ENCODE data around the gene ASB6.

Gene ASB6

GRCh38 chr9:129624168-129624759 is 17.7 kb downstream of the ASB6 start:
- Histone ChIP-seq H3K27me3 (replicated peaks in 2 of 5; ENCODE audit: control insufficient read depth in 4 of 5, insufficient read depth in 5 of 5, low read length in 4 of 5) (peaks cover 0 to 4% (median 3%) of the 10 kb centered on the region in 5 experiments), H3K4me1 (ENCODE audit: control extremely low read depth in 1 of 4, control insufficient read depth in 4 of 4, insufficient read depth in 4 of 4, low read length in 3 of 4) (peaks cover 19 to 61% (median 50%) of the 10 kb centered on the region in 4 experiments), H3K4me3 (ENCODE audit: control insufficient read depth in 1 of 7, extremely low read depth in 1 of 7, insufficient read depth in 4 of 7, low read depth in 2 of 7, low read length in 6 of 7) (peak overlapping the region in 2 of 7 experiments; percentile 84 to 86), H3K36me3 (ENCODE audit: control insufficient read depth in 4 of 4, insufficient read depth in 4 of 4, low read length in 3 of 4) (peaks cover 0 to 17% (median 3%) of the 10 kb centered on the region in 4 experiments), H3K27ac (ENCODE audit: insufficient read depth in 1 of 2, low read depth in 1 of 2, low read length in 2 of 2, poor library complexity in 1 of 2, severe bottlenecking in 2 of 2) (no peak overlapping the region), H3K9me3 (ENCODE audit: control extremely low read depth in 1 of 5, control insufficient read depth in 4 of 5, insufficient read depth in 2 of 5, low read depth in 1 of 5, low read length in 4 of 5) (no peaks in the 10 kb centered on the region)
- POLR2A ChIA-PET: interaction anchor here (0.9 to 1.4 kb wide), 4 partner anchors 13 to 493 kb away, joined by 3 to 10 read pairs (median 6); no protein-coding TSS in a partner anchor
- CTCF ChIA-PET: interaction anchor here (0.8 to 7.1 kb wide), 21 partner anchors 11 to 512 kb away, joined by 3 to 76 read pairs (median 5); partner anchors contain the start of gene ASB6
- DNase-seq: peak; percentile 63 to 68 (median 65)
- WGBS (ENCODE audit: insufficient coverage): 37% methylated on average over 8 of the region's 12 CpGs

- CTCF ChIA-PET: interaction anchor here (0.7 to 7.1 kb wide), 12 partner anchors 11 to 512 kb away, joined by 3 to 76 read pairs (median 9); no protein-coding TSS in a partner anchor
- peaks cover 0 to 4% (median 3%) of the 10 kb centered on the region in 5 experiments for H3K27me3 ChIP-seq (replicated peaks in 2 of 5; ENCODE audit: control insufficient read depth in 4 of 5, insufficient read depth in 5 of 5, low read length in 4 of 5)
- DNase-seq: no peak
- H3K4me1 ChIP-seq (ENCODE audit: control extremely low read depth in 1 of 4, control insufficient read depth in 4 of 4, insufficient read depth in 4 of 4, low read length in 3 of 4): peaks cover 19 to 58% (median 50%) of the 10 kb centered on the region in 4 experiments
- no peak overlapping the region for H3K27ac ChIP-seq (ENCODE audit: insufficient read depth in 1 of 2, low read depth in 1 of 2, low read length in 2 of 2, poor library complexity in 1 of 2, severe bottlenecking in 2 of 2)
- POLR2A ChIA-PET: no interaction called here
- H3K36me3 ChIP-seq (ENCODE audit: control insufficient read depth in 4 of 4, insufficient read depth in 4 of 4, low read length in 3 of 4): peaks cover 0 to 8% (median under 1%) of the 10 kb centered on the region in 4 experiments
- no peak overlapping the region for H3K4me3 ChIP-seq (ENCODE audit: control insufficient read depth in 1 of 7, extremely low read depth in 1 of 7, insufficient read depth in 4 of 7, low read depth in 2 of 7, low read length in 6 of 7)
- WGBS (ENCODE audit: insufficient coverage): 96% methylated on average over 6 of the region's 6 CpGs
- no peaks in the 10 kb centered on the region for H3K9me3 ChIP-seq (ENCODE audit: control extremely low read depth in 1 of 5, control insufficient read depth in 4 of 5, insufficient read depth in 2 of 5, low read depth in 1 of 5, low read length in 4 of 5)
Observed at GRCh38 chr9:129623331-129623730, 18.6 kb downstream of the ASB6 start.

DNA sequence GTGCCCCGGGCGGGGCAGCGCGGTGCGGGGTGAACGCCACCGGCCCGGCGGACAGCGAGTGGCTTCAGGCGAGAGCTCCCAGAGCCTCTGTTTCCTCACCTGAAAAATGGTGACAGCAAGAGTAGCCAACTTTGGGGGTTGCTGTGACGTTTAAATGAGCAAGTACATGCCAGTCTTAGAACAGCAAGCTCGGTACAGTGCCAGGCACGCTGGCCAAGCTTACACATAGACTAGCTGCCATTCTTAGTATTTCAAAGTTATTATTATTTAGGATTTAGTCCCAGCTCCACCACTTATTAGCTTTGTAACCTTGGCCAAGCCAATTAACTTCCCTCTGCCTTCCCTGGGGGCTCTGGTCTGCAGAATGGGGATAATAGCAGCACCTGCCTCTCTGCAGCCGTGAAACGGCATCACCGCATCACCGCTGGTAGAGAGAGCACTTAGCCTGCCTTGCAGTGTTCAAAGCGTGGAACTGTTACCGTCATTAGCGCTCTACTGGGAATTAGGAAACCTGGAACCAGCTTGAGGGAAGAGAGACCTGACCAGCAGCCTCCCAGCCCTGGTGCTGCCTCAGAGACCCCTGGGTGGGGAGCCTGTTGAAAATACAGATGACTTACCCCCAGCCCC is 21.2 kb downstream of the ASB6 start, which contains the start of gene C9orf50:
C9orf50 (minus strand) TSS at position 433 of the 627 bp plus-strand sequence. CDS start 527 bp downstream, outside the sequence.
- Histone ChIP-seq H3K27ac (ENCODE audit: insufficient read depth in 1 of 2, low read depth in 1 of 2, low read length in 2 of 2, poor library complexity in 1 of 2, severe bottlenecking in 2 of 2) (no peak within 1 kb of the TSS), H3K27me3 (replicated peaks in 2 of 5; ENCODE audit: control insufficient read depth in 4 of 5, insufficient read depth in 5 of 5, low read length in 4 of 5) (peaks cover 0 to 4% (median 3%) of the 10 kb centered on the region in 5 experiments), H3K4me1 (ENCODE audit: control extremely low read depth in 1 of 4, control insufficient read depth in 4 of 4, insufficient read depth in 4 of 4, low read length in 3 of 4) (peaks cover 10 to 36% (median 33%) of the 10 kb centered on the region in 4 experiments), H3K36me3 (ENCODE audit: control insufficient read depth in 4 of 4, insufficient read depth in 4 of 4, low read length in 3 of 4) (no peaks in the 10 kb centered on the region), H3K9me3 (ENCODE audit: control extremely low read depth in 1 of 5, control insufficient read depth in 4 of 5, insufficient read depth in 2 of 5, low read depth in 1 of 5, low read length in 4 of 5) (no peaks in the 10 kb centered on the region), H3K4me3 (ENCODE audit: control insufficient read depth in 1 of 7, extremely low read depth in 1 of 7, insufficient read depth in 4 of 7, low read depth in 2 of 7, low read length in 6 of 7) (peak within 1 kb of the TSS; percentile 34 to 75 (median 63))
- ChIA-PET POLR2A (no interaction called here), CTCF (interaction anchor here (1.0 to 7.1 kb wide), 8 partner anchors 8 to 494 kb away, joined by 3 to 76 read pairs (median 7); no protein-coding TSS in a partner anchor)
- peak in 1 of 3 donors; percentile 21 for DNase-seq
- 34% methylated on average over 18 of the region's 21 CpGs for WGBS (ENCODE audit: insufficient coverage)

DNA sequence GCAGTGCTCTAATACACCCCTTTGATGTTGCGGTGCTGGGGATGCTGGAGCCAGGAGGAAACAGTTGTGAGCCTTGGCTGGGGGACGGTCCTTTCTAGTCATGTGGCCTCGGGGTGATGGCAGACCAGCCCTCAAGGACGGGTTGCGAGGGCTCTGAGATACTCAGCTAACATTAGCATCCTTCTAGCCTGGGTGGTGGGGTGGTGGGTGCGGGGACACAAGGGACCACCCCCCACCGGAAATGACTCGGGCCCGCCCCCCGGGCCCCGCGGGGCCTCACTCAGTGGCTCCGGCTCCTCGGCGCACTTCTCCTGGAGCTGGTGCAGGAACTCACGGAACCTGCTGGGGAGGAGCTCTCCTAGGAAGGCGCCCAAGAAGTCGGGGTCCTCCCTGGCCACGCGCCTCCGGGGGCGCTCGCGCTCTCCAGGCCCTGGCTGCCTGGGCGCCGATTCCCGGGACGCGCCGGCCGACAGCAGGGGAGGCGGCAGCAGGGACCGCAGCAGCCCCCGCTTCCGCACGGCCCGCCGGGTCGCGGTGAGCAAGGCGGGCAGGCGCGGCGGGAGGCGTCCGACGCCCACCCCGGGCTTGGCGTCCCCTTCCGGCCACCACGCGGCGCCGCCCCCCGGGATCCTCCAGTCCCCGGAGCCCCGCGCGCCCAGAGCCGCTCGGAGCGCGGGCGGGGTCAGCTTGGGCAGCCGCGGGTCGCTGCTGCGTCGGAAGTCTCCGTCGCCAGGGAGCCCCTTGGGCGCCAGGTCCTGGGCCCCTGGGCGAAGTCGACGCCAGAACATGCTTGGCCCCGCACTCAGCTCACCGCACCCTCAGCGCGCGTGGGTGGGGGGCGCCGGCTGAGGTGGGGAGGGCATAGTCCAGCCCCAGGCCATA is 21.9 kb downstream of the ASB6 start:
- CTCF ChIA-PET: interaction anchor here (0.6 to 7.1 kb wide), 7 partner anchors 7 to 493 kb away, joined by 3 to 76 read pairs (median 9); no protein-coding TSS in a partner anchor
- POLR2A ChIA-PET: interaction anchor here (0.6 to 1.2 kb wide), 4 partner anchors 299 to 478 kb away, joined by 3 to 4 read pairs (median 3); partner anchors contain the start of gene IER5L
- H3K27me3 ChIP-seq (replicated peaks in 2 of 5; ENCODE audit: control insufficient read depth in 4 of 5, insufficient read depth in 5 of 5, low read length in 4 of 5): peaks cover 0 to 4% (median 3%) of the 10 kb centered on the region in 5 experiments

DNA sequence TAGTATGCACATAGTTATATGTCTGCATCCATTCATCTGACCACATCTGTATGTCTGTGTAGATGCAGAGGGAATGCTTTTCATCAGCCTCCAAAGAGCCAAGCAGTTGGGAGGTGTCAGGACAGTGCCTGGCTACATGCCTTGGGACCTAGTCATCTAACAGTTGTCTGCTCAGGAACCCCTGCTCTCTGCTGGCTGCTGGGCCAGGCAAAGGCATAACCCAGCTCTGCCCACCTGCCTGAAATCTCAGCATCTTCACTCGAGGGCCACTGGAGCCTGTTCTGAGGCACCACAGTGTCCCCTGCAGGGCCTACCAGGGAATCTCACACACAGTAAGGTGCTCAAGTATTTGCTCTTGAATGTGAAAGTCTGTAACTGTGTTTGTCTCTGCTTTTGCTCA is 24.8 kb downstream of the ASB6 start:
- peaks cover 0 to 4% (median 3%) of the 10 kb centered on the region in 5 experiments for H3K27me3 ChIP-seq (replicated peaks in 2 of 5; ENCODE audit: control insufficient read depth in 4 of 5, insufficient read depth in 5 of 5, low read length in 4 of 5)
- H3K4me3 ChIP-seq (ENCODE audit: control insufficient read depth in 1 of 7, extremely low read depth in 1 of 7, insufficient read depth in 4 of 7, low read depth in 2 of 7, low read length in 6 of 7): no peak overlapping the region
- ChIA-PET POLR2A (no interaction called here), CTCF (interaction anchor here (1.4 to 1.6 kb wide), 2 partner anchors 8 to 477 kb away, joined by 5 to 6 read pairs; partner anchors contain the start of gene NTMT1)
- no peak overlapping the region for H3K27ac ChIP-seq (ENCODE audit: insufficient read depth in 1 of 2, low read depth in 1 of 2, low read length in 2 of 2, poor library complexity in 1 of 2, severe bottlenecking in 2 of 2)
- WGBS (ENCODE audit: insufficient coverage): no CpG with 5 or more reads among the region's 1 CpG
- H3K4me1 ChIP-seq (ENCODE audit: control extremely low read depth in 1 of 4, control insufficient read depth in 4 of 4, insufficient read depth in 4 of 4, low read length in 3 of 4): peaks cover 0 to 21% (median 18%) of the 10 kb centered on the region in 4 experiments
- H3K36me3 ChIP-seq (ENCODE audit: control insufficient read depth in 4 of 4, insufficient read depth in 4 of 4, low read length in 3 of 4): no peaks in the 10 kb centered on the region
- peak in 1 of 3 donors; percentile 33 for DNase-seq
- no peaks in the 10 kb centered on the region for H3K9me3 ChIP-seq (ENCODE audit: control extremely low read depth in 1 of 5, control insufficient read depth in 4 of 5, insufficient read depth in 2 of 5, low read depth in 1 of 5, low read length in 4 of 5)

More for the DNA sequence above, 21.9 kb downstream of the ASB6 start:
- Histone ChIP-seq H3K4me3 (ENCODE audit: control insufficient read depth in 1 of 7, extremely low read depth in 1 of 7, insufficient read depth in 4 of 7, low read depth in 2 of 7, low read length in 6 of 7) (peak overlapping the region; percentile 34 to 75 (median 63)), H3K9me3 (ENCODE audit: control extremely low read depth in 1 of 5, control insufficient read depth in 4 of 5, insufficient read depth in 2 of 5, low read depth in 1 of 5, low read length in 4 of 5) (no peaks in the 10 kb centered on the region), H3K36me3 (ENCODE audit: control insufficient read depth in 4 of 4, insufficient read depth in 4 of 4, low read length in 3 of 4) (no peaks in the 10 kb centered on the region), H3K27ac (ENCODE audit: insufficient read depth in 1 of 2, low read depth in 1 of 2, low read length in 2 of 2, poor library complexity in 1 of 2, severe bottlenecking in 2 of 2) (no peak overlapping the region), H3K4me1 (ENCODE audit: control extremely low read depth in 1 of 4, control insufficient read depth in 4 of 4, insufficient read depth in 4 of 4, low read length in 3 of 4) (peaks cover 8 to 28% (median 25%) of the 10 kb centered on the region in 4 experiments)
- peak in 2 of 3 donors; percentile 52 to 62 for DNase-seq
- WGBS (ENCODE audit: insufficient coverage): under 1% methylated on average over 71 of the region's 82 CpGs

DNA sequence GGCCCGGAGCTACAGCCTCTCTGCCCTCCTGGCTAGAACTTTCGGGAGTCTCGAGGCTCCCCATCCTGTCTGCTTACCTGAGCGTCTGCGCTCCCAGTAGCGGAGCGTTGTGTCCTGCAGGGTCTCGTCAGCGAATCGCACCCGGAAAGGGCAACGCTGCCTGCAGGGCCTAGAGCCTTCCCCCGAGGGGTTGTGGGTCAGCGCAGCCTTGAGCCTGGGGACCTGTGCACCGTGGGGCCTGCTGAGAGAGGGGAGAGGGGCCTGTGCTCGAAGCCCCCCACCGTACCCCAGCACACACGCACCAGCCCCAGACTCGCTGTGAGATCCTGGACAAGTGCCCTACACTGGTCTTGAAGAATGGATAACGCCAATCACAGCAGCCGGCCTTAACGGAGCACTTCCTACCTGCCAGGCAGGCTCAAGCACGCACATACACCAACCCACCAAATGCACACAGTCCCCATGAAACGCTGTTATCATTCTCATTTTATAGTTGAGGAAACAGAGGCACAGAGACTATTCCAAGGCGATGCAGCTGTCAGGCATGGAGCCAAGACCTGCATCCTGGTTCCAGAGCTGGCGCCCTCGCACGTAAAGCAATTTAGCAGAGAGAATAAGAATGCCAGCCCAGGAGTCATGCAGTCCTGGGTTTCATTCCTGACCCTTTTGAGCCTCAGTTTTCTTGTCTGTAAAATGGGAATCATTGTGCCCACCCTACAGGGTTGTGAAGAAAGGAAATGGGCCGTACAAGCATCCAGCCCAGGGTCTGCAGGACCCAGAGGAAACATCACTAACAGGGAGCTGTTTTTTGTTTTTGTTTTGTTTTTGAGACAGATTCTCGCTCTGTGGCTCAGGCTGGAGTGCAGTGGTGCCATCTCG is 26.3 kb downstream of the ASB6 start:
- no peak overlapping the region for H3K4me3 ChIP-seq (ENCODE audit: control insufficient read depth in 1 of 7, extremely low read depth in 1 of 7, insufficient read depth in 4 of 7, low read depth in 2 of 7, low read length in 6 of 7)
- 95% methylated on average over 26 of the region's 31 CpGs for WGBS (ENCODE audit: insufficient coverage)
- no peaks in the 10 kb centered on the region for H3K9me3 ChIP-seq (ENCODE audit: control extremely low read depth in 1 of 5, control insufficient read depth in 4 of 5, insufficient read depth in 2 of 5, low read depth in 1 of 5, low read length in 4 of 5)
- CTCF ChIA-PET: interaction anchor here (0.7 to 4.9 kb wide), 8 partner anchors 8 to 485 kb away, joined by 3 to 76 read pairs (median 5); partner anchors contain the start of genes C9orf50 and NTMT1
- H3K4me1 ChIP-seq (ENCODE audit: control extremely low read depth in 1 of 4, control insufficient read depth in 4 of 4, insufficient read depth in 4 of 4, low read length in 3 of 4): peaks cover 0 to 24% (median 21%) of the 10 kb centered on the region in 4 experiments
- POLR2A ChIA-PET: no interaction called here
- no peaks in the 10 kb centered on the region for H3K36me3 ChIP-seq (ENCODE audit: control insufficient read depth in 4 of 4, insufficient read depth in 4 of 4, low read length in 3 of 4)
- H3K27ac ChIP-seq (ENCODE audit: insufficient read depth in 1 of 2, low read depth in 1 of 2, low read length in 2 of 2, poor library complexity in 1 of 2, severe bottlenecking in 2 of 2): no peak overlapping the region
- peaks cover 0 to 1% (median 0%) of the 10 kb centered on the region in 5 experiments for H3K27me3 ChIP-seq (replicated peaks in 2 of 5; ENCODE audit: control insufficient read depth in 4 of 5, insufficient read depth in 5 of 5, low read length in 4 of 5)
- no peak for DNase-seq

Data from common myeloid progenitor, CD34-positive (primary cell).